NCI-H774 (cell line): Measurements from ENCODE around the gene SERGEF.

ENCODE experiments used
- DNase-seq: peaks from one replicate; lab custom pipeline; 2025; lab: John Stamatoyannopoulos, UW

Gene SERGEF

DNA sequence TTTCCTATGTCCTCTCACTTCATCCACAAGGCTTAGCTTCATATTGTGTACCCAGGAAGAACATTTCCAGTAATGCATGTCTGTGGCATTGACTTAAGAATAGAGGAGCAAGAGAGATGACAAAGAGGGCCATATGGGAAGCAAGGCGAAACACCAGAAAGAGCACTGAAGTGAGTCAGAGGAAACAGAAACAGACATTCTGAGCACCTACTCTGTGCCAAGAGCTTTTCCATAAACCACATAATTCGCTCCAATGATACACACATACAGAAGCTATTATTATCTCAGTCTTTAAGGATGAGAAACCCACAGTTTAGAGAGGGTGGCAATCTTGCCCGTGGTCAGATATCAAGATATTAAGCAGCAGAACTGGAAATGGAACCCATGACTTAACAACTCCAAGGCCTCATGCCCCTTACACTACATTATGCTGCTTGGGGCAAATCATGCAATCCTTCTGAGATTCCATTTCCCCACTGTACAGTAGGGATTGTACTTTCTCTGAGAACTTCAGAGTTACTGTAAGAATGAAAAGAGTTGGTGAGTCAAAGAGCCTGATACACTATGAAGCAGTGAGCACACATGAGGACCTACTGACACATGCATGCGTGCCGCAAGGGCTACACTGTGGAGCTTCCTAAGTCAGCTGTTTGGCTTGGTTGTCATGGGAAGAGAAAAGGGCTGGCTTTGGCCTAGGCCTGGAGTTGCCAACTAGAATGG, 151.7 kb downstream of the SERGEF start:
- no peak for DNase-seq

DNA sequence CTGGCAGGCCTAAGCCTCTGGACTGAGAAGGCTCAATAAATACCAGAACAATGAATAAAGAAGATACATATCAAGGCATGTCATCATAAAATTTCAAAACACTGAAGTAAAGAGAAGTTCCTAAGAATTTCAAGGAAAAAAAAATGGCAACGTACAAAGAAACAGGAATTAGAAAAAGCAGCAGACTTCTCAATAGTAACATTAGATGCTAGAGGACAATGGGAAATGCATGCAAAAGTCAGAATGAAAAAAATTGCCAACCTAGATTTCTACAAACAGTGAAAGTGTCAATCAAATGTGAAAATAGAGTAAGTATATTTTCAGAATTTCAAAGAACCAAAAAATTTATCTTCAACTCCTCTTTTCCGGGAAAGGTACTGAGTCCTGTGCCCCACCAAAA, 153.3 kb downstream of the SERGEF start:
- DNase-seq: no peak

DNA sequence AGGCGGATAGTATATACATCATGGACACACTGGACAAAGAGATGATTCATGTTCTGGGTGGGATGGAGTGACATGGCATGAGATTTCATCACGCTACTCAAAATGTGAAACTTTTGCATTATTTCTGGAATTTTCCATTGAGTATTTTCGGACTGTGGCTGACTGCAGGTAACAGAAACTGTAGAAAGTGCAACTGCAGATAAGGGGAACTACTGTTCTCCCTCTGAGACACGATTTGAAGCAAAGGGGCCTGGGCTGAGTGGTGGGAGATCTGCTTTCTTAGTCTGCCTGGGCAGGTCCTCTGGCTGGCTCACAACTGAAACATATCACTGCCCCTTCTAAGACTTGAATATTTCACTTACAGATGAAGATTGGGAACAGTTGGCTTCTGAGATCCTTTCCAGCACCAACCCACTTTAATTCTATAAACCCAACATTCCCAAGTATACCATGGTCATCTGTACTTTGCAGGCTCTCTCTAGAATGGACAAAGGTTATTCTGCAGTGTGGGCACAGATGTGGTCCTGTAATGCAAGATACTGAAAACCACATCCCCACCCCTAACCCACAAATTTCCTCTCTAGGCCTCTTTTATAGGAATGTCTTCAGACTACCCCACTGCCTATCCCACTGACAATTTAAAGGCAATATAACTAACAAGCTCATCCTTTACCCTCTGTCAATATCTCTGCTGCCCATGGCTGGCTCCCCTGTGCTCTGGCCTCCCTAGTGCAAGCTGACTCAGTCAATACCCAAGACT, 157.1 kb downstream of the SERGEF start:
- no peak for DNase-seq

DNA sequence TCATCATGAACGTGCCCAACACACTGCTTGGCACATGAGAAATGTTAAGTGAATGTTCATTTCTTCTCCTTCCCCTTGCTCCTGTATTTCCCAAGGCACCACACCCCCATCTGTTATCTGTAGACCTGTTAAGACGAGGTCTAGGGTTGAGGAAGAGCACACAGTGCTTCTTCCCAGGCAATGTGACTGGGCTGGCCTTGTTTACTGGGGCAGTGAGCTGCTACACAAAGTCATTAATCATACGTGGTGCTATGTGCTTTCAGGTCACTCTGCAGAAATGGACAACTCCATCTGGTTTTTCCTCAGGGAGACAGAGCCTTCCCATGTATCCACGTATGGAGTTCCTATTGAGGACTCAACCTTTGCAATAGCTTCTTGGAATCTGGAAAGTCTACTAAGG, 159.6 kb downstream of the SERGEF start:
- peak; percentile 6 for DNase-seq

DNA sequence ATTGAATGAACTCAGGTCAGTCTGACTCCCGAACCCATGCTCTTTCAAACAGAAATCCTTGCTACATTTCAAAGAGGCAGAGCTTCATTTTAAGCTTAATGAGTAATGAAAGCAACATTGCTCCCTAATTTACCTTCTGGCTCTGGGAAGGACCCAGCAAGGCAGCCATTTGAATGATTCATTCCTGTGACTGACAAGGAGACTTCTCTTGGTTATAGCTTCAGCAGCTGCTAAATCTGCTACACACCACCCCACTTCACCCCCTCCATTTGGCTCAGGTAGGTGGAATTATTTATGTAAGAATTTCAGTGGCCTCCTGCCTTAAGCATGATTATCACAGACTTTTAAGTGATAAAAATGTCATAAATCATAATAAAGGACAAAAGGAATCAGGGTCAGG, 160.6 kb downstream of the SERGEF start:
- no peak for DNase-seq

DNA sequence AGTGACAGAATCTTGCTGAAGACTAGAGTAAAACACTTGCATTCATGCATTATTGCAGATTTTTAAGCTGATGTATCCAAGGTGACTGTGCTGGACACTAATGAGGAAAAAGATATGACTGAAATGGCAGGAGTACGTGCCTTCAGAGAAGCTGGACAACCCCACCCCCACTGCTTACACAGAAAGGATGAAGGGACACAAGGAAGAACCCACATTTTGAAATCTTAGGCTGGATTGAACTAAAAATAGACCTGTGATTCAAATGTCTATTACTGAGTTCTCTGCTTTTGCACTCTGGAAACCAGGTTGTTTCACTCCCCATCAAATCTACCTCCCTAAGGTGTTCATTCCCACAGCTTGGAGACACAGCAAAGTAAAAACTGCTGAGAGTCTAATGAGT, 161.2 kb downstream of the SERGEF start:
- DNase-seq: no peak

DNA sequence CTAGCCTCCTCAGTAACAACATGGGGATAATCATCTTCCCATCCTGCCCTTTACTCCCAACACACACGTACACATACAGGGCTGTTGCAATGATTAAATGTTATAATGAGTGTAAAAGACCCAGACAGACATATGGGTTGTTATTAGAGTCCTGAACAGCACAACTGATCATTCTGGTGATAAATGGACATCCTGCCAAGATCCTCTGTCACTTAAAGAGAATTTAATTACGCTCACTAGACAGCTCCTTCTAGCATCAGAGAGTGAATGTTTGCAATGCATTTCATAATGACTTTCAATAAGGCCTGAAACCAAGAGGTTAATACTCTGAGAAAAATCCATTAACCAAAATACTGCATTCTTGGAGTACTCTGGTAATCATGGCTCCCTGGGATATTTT, 162.5 kb downstream of the SERGEF start:
- DNase-seq: no peak

DNA sequence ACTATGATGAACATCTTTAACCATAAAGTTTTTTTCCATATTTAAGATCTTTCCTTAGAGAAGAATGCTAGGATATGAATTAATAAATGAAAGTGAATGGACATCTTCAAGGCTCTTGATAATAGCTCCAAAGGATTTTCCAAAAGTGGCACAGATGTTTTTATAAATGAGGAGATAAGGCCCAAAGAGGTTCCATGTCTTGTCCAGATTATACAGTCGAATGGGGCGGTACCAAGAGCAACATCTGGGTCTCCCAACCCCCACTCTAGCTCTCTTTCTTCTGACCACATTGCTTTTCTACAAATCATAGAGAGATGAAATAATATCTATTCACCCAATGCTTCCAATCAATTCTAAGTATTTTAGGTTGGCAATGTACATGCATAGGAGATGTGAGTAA, 164.1 kb downstream of the SERGEF start:
- no peak for DNase-seq

DNA sequence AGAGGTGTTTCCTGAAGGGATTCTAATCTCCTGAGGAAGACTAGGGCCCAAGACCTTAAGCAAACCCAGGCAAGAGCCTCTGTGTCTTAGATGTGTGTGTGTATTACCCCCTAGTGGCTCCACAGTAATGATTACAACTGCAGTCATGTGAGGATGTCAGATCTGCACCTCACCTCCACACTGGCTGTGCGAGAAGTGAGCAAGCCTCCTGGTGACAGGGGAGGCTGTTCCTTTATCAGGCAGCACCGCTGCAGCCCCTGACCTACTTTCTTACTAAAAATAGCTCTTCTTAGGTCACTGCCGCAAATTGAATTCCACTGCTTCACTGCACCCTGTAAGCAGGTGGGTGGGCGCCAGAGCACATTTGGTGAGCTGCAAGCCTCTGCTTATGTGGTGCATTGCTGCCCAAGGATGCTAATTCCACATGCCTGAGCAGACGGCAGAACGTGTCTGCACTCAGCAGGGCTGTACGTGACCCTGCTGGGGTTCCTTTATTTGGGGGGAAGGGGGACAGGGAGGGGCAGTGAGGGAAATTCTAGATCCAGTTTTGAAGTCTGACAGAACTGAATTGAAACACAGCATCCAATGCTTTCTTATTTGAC, 165.9 kb downstream of the SERGEF start:
- no peak for DNase-seq

DNA sequence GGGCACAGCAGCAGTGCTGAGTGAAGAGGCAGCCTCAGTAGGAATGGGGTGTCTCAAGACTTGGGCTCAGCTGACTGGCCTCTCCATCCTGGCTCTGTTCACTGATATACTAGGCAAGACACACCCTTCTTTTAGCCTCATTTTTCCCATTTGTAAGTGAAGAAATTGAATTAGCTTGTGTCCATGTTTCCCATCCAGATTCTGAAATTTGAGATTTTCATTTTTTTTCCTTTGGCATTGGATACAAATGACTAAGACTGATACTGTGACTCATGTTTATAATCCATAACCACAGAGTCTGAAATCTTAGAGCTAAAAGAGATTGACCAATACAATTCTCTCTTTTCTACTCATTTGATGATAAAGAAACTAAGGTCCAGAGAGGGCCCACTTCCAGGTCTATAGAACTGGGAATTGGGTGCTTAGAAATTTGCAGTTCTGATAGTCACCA, 167.4 kb downstream of the SERGEF start:
- no peak for DNase-seq

DNA sequence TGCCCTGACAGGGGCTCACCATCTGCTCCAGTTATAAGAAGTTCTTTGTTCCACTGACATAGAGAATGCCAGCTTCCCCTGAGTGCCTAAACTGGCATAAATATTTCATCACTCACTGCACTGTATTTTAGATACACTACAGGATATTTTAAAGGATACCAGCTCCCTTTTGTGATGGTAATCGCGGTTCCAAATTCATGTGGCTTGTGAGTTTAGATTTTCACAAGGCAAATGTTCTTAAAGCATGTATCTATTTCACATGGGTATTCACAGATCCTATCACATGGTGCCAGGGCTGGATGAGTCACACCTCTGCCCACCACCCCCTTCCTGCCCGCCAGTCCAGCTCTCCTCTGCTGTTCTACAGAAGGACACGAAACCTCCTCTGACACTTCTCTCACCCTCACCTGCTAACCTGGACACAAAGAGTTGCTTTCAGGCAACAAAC, 172.7 kb downstream of the SERGEF start:
- DNase-seq: no peak

DNA sequence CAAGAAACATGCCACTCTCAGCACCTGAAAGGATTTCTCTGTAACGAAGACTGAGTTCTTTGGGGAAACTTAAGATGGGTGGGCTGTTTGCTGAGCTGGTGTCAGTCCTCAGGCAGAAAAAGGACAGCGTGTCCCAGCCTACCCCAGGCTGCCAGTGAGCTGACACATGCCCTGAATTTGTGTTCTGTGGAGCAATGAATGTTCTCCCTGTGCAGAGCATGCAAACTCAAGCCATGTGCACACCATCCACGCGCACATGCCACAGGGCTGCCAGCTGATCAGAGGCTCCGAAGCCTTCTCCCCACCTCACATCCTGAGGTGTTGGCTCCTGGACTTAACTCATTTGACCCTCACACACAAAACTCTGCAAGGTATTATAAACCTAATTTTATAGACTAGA, 173.4 kb downstream of the SERGEF start:
- no peak for DNase-seq

DNA sequence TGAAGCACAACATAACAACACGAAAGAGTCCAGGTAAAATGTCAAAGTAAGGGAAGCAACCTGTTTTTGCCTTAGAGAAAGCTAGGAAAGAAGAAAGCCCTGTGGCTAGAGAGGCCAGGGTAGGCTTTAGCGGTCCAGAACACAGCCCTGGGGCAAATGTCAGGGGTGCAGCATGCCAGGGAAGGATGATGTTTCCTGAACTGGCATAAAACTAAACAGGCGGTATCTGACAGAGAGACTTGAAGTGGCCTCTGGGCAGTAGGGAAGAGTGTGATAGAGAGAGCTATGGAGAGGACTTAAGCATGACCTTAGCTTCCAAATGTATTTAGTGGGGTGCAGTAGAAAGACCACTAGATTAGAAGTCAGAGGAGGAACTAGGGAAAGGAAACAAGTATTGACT, 174.7 kb downstream of the SERGEF start:
- no peak for DNase-seq

DNA sequence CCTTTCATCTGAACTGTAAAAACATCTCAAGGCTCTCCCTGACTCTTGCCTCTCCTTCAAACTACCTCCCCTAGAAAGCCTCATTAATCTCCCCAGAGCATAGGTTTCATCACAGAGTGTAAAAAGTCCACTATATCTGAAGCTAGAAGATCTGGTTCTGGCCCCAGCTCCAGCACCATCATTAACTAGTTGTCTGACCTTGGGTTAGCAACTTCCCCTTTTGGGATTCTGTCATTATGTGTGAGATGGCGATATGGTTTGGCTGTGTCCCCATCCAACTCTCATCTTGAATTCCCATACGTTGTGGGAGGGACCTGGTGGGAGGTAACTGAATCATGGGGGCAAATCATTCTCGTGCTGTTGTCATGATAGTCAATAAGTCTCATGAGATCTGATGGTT, 181.0 kb downstream of the SERGEF start:
- DNase-seq: no peak

DNA sequence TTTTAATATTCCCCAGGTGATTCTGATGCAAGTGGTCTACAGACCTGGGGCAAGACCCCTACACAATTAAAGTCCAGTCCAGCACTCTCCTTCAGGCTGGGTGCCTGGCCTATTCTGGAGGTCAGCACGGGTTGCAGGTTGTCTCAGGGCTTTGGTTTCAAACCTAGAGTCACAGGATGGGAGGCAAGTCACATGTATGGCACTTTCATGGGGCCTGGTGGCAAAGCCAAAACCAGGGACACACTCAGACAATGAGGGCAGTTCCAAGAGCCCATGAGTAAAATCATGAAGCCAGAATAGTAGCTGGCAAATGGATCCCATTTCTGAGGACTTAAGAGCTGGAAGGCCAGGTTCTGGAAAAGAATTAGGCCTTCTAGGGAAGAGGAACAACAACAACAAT, 181.6 kb downstream of the SERGEF start:
- DNase-seq: no peak

DNA sequence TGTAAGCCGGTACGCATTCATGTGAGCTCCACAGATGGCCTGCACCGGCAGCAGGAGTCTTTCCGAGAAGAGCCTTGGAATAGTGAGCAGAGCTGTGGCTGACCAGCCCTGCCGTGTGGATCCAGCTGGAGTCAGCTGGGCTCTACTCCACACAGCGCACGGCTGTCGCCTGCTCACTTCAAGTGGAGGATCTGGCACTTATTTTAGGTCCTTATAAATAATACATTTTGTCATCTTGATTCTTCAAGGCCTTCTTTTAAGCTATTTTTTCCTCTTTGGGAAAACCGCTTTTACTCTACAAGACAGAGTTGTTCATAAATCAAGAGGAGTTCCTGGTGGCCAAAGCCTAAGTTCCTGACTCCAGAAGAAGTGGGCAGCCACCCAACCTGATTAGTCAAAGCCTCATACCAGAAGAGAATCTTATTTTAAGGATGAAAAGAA, 184.5 kb downstream of the SERGEF start:
- DNase-seq: no peak

DNA sequence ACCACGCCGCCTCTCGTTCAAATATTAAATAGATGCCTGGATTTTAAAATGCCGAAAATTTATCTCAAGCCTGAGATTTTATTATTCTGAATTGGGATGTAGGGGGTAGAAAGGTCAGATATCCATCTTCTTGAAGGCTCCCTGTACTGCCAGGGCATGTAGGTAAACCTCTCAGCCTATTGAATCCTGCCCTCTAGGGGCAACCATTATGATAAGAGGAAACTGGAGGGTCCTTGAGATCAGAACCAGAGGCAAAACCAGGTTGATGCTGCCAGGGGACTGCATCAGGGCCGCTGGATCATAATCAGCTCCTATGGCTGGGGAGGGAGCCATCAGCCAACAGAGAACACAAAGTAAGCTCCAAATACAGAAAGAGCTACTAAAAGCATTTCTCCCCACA, 185.8 kb downstream of the SERGEF start:
- no peak for DNase-seq

DNA sequence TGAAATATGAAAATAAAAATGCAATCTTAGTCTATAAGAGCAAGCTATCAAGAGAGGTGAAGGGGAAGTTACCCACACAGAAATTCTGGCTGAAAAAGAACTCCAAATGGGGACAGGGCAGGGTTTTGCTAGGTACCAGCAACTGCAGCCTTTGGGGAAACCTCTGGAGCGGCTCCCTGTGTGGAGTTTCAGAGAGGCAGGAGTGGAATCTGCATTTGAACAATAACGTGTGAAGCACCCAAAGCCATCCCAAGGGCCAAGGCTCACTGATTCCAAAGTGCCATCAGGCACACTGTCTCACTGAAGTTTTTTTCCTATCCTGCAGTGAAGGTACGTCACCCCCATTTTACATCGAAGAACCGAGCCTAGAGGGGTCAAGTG, 190.5 kb downstream of the SERGEF start:
- DNase-seq: no peak

DNA sequence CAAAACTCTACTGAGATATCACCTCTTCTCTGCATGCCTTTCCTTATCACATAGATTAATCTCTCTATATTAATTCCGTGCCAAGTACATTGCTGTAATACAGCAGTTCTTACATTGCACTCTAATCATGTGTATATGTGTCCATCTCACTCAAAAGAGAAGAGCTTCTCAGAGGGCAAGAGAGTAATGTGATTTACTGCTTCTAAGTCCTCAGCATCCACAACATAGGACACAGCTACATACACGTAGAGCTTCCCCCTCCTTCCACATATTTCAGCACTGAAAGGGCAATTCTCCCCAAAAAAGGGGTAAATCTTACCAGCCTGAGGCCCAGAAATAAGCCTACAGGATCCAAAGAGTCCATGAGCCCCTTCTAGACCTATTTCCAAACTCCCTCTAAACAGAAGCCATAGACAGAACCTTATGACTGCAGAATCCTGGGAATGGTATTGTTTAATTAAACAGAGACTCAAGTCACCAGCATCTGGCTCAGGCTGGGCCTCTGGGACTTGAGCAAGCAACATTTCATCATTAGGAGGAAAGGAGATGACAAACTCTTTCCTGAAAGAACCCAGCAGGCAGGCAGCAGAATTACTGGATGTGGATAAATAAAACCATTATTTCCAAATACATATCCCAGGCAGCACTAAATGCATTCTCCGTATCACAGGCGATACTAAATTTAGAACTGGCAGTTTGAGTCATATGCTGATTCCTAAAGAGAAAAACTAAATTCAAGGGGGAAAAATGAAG, 191.0 kb downstream of the SERGEF start:
- DNase-seq: no peak

DNA sequence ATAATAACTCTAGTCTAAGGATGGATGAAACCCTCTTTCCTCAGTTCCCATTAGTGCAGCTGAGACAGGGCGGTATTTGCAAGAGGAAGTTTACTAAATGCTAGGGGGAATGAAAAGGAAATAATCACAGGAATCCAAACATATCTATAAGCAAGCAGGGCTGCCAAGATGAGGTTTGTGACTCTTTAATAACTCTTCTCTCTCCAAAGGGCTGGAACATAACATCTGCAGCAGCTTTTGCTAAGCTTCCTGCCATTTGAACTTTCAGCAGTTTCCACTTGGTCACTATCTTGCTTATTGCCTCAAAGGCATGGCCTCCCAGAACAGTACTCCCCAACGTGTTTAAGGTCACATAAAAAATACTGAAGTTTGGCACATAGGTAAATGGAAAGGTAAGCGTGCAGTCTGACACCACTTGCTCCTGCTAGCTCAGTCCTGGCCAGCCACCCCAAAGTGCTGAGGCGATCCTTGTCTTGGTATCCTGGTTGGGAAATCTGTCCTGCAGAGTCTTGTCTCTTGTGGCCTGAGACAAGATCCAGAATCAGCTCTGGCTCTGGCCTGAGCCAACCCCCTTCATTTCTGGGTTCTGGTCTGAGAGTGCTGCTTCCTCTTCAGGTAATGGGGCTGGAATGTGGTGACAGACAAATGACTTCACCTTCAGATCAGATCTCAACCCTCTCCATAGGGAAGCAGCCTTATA, 196.5 kb downstream of the SERGEF start:
- DNase-seq: no peak

DNA sequence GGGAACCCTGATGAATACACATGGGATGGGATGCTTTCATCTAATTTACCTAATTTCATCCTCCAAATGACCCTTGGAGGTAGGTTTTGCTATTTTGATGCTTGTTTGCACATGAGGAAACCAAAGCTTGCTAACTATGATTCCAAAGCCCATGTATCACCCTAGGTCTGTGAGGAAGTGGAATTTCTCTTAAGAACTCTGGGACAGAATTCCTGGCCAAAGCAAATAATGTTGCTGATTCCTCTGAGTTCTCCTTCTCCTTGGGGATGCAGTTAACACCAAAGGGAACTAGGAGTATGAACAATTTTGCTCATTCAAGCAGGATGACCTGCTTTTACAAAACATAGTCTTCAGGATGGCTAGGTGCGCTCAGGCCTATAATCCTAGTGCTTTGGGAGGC, 198.3 kb downstream of the SERGEF start:
- DNase-seq: no peak
